Breast epithelium (tissue), 3 donors: ENCODE data around the gene NCKAP5.

Source experiments
- CTCF ChIP-seq, 3 donors: fragments of 450-650 bp; IDR thresholded peaks; one replicate each; pipeline ENCODE4 v1.5.1; 2016 to 2017; ENCODE audit warnings: antibody characterized with exemption in 3 of 3, mild to moderate bottlenecking in 3 of 3, moderate library complexity in 3 of 3
- POLR2A ChIP-seq: fragments of 450-650 bp; IDR thresholded peaks from one replicate; pipeline ENCODE4 v1.6.1; 2016; ENCODE audit warnings: antibody characterized with exemption, mild to moderate bottlenecking, moderate library complexity
- POLR2AphosphoS5 ChIP-seq, 3 donors: sonication (generic); formaldehyde crosslinking; IDR thresholded peaks; one replicate each; pipeline ENCODE4 v1.6.1; 2017; ENCODE audit warnings: antibody characterized with exemption in 3 of 3

- no peak for TF ChIP-seq CTCF (IDR thresholded peaks at IDR 0.05)
- no peak for TF ChIP-seq POLR2AphosphoS5 (IDR thresholded peaks at IDR 0.05)
- TF ChIP-seq POLR2A: no peak
Observed at GRCh38 chr2:132677661-132678060, 890.6 kb downstream of the NCKAP5 start.
